Measurements from ENCODE around the gene CCDC74B.
A peak's percentile ranks its signal among the peaks of the same experiment; 100 is the strongest.
"Not testable (repeated sequence)": the region's sequence is repeated elsewhere in the genome, so short reads cannot be mapped to it uniquely, and the experiment has no call there.

Gene CCDC74B

DNA sequence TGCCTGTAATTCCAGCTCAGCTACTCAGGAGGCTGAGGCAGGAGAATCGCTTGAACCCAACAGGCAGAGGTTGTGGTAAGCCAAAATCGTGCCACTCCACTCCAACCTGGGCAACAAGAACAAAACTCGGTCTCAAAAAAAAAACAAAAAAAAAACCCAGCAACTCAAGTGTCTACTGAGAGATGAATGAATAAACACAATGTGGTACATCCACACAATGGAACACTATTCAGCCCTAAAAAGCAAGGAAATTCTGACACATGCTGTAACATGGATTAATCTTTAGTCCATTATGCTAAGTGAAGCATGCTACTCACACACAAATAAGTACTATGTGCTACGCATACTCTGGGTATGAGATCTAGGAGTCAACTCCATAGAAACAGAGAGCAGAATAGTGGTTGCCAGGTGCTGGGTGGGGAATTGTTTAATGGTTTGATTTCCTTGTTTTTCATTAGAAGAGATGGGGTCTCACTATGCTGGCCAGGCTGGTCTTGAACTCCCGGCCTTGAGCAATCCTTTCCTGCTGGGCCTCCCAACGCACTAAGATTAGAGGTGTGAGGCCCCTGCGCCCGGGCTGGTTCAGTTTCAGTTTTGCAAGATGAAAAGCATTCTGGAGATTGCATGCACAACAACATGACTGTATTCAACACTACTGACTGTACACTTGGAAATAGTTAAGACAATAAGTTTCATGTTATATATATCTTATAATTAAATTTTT lies 20.5 kb upstream of the CCDC74B start:
- DNase-seq (ENCODE audit: low spot score), result no peak

DNA sequence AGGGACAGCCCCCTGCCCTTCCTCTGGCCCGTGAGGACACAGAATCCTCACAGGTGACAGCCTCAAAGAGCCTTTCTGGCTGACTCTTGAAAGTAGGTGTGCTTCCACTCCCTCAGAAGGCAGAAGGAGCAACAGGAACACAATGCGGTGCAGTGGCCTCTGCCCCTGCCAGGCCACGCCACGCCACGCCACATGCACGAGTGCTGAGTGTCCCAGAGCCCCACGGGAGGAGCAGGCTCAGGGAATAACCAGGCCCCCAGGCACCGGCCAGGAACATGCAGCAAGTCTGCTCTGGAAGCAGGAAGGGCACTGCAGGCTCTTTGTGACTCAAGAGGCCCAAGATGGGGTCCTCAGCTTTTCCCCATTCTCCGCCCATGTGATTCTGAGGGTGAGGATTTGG lies 18.1 kb upstream of the CCDC74B start:
- no peak for DNase-seq (ENCODE audit: low spot score)

DNA sequence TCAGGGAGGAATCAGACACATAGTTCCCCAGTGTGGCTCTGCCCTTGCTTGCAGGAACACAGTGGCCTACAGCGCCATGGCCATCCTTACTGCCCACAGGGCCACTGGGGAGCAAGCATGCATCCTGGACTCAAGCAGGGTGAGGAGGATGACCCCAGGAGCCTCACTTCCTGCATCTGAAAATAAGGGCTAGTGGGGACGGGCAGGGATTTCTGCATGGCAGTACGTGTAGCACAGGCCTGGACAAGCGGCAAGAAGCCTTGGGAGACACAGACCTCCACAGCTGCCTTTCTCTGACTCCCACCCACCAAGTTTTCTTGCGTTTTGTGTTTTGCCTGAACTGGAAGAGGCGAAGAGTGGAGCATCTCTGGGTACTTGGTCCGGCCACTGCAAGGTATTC lies 17.6 kb upstream of the CCDC74B start:
- not testable (repeated sequence) for DNase-seq (ENCODE audit: low spot score)

DNA sequence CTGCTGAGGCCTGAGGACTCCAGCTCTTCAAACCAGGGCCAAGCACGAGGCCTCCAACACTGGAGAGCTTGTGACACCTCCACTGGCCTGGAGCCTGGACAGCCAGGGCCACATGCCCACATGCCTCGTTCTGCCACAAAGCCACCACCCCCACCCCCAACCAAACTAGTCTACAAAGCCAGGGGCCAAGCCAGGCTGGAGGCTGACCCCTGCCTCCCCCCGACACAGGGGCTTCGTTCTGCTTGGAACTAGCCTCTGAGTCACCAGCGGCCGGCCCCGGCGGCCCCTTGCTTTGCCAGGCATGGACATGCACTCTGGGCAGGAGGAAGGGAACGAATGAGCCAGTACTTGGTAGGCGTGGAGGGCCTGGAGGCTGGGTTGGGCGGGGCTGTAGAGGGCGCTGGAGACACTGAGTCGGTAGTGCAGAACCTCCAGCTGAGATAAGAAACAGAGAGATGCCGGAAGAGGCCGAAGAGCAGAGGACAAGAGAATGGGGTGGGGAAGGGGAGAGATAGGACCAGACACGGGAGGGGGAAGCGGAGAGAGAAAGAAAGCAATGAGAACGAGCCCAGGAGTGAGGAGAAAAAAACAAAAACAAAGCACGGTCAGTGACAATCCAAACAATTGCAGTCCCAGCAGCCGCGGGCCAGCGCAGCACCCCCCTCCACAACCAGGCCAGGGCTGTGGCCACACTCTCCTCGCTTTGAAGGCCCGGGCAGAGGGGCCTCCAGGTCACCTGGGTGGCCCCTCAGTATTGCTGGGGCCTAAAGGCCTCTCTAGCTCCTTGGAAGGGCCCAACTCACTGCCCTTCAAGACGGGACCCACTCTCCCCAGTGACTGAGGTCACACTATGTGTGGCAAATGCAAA lies 16.2 kb upstream of the CCDC74B start:
- DNase-seq (ENCODE audit: low spot score), result not testable (repeated sequence)

DNA sequence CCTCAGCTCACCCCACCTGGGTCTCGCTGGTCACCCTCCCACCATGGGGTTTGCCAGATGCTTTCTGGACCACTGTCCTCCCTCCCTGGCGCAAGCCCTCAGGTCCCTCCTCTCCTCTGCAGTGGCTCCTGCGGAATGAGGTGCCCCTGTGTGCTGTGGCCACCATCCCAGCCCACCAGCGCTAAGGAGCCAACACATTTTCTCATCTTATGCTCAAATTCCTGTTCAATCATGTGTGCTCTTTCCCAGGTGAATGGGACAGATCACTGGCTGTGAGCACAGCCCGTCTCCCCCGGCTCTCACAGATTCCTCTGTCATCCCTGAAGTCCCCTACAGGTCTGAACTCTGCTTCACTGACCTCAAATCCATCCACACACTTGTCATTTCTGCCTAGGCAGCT lies 15.2 kb upstream of the CCDC74B start:
- DNase-seq (ENCODE audit: low spot score), result no peak

DNA sequence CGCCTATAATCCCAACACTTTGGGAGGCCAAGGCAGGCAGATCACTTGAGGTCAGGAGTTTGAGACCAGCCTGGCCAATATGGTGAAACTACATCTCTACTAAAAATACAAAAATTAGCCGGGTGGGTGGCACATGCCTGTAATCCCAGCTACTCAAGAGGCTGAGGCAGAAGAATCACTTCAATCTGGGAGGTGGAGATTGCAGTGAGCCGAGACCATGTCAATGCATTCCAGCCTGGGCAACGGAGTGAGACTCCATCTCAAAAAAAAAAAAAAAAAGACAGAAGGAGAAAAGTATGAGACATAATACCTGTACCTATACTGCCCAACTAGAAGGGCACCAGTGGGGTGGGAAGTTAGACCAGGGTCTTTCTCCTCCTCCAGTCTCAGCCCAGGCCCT lies 14.5 kb upstream of the CCDC74B start:
- DNase-seq (ENCODE audit: low spot score), result not testable (repeated sequence)

DNA sequence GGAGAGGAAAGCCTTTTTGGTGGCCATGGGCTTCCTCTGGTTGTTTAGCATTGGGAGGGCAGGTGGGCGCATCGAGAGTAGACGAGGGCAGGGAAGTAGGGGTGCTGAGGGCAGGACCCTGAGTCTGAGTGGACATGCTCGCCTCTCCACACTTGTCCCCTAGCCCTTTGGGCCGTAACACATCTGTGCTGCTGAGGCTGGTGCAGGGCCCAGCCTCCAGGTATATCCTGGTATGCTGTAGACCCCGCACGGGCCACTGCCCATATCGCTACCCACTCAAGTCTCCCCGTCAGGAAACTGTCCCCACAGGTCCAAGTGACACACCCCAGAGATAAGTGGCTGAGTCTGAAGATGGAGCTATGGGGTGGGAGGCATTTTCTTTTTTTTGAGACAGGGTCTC lies 13.7 kb upstream of the CCDC74B start:
- DNase-seq (ENCODE audit: low spot score), result no peak

DNA sequence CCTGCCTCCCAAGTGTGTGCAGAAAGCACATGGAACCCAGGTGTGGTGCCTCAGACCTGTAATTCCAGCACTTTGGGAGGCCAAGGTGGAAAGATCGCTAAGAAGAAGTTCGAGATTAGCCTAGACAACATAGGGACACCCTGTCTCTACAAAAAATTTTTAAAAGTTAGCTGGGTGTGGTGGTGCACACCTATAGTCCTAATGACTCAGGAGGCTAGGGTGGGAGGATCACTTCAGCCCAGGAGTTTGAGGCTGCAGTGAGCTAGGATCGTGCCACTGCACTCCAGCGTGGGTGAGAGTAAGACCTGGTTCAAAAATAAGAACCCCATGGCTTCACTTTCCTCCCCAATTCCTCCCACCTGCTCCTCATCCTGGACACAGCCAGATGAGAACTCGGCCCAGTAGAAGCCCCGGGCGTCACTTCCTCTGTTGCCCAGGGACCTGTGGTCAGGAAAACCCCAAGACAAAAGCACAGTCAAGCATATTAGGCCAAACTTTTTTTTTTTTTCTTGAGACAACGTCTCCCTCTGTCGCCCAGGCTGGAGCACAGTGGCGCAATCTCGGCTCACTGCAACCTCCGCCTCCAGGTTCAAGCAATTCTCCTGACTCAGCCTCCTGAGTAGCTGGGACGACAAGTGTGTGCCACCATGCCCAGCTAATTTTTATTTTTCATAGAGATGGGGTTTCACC lies 13.1 kb upstream of the CCDC74B start:
- DNase-seq (ENCODE audit: low spot score), result not testable (repeated sequence)

DNA sequence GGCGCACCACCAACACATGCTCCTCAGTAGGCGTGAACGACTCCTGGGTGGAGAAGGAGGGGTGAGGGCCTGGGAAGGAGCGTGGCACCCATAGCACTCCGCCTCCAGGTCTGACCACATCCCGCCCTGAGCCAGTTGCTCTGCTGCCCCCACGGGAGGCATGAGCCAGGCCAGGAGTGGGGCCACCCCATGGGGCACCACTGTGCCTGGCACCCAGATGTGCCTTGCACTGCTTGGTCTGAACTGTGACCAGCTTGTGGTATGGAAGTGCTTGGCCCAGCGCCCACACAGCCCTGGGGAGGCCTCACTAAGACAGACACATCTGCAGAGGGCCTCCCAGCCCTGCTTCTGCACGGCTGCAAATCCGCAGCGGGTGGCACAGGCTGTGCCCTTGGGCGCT lies 12.4 kb upstream of the CCDC74B start:
- DNase-seq (ENCODE audit: low spot score), result not testable (repeated sequence)

DNA sequence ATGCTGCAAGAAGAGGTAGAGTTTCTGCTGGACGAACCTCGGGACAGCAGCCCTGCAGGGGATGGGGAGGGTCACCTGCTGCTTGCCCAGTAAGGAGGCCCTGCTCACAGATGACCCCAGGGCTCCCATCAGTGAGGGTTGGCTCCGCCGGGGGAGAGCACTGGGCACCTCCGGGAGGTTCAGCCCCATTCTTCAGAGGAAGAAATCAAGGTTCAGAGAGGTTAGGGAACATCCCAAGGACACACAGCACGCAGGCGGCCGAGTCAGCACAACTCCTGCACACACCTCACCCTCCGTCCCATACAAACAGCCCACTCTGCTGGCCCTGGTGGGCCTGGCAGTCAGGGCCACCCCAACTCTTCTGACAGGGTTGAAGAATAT lies 11.7 kb upstream of the CCDC74B start:
- no peak for DNase-seq (ENCODE audit: low spot score)

DNA sequence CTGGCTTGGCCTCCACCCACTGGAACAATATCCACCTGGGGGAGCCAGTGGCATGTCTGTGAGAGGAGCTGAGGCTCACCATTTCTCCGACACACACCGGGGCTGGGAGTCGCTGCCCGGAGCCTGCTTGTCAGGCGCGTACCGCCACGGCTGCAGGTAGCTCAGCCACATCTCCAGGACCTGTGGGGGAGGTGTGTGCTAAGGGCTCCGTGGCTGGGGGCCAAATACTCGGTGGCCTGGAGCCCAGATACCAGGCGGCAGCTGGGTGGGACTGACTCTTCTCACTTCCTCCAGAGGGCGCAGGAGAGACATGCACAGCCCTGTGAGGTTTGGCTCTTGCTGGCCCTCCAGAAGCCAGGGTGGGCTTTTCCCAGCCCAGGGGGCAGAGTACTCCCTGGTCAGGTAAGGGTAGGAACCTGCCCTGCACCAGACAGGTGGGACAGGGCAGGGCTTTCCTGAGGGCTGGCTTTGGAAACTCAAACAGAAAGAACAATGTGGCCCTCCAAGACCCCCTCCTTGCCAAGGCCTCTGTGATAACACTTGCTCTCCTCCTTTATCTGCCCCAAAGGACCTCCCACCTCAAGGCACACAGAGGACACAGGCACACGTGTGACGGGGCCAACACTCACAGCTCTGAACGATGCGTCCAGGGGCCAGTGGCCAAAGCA lies 11.2 kb upstream of the CCDC74B start:
- peak; percentile 7 for DNase-seq (ENCODE audit: low spot score)

DNA sequence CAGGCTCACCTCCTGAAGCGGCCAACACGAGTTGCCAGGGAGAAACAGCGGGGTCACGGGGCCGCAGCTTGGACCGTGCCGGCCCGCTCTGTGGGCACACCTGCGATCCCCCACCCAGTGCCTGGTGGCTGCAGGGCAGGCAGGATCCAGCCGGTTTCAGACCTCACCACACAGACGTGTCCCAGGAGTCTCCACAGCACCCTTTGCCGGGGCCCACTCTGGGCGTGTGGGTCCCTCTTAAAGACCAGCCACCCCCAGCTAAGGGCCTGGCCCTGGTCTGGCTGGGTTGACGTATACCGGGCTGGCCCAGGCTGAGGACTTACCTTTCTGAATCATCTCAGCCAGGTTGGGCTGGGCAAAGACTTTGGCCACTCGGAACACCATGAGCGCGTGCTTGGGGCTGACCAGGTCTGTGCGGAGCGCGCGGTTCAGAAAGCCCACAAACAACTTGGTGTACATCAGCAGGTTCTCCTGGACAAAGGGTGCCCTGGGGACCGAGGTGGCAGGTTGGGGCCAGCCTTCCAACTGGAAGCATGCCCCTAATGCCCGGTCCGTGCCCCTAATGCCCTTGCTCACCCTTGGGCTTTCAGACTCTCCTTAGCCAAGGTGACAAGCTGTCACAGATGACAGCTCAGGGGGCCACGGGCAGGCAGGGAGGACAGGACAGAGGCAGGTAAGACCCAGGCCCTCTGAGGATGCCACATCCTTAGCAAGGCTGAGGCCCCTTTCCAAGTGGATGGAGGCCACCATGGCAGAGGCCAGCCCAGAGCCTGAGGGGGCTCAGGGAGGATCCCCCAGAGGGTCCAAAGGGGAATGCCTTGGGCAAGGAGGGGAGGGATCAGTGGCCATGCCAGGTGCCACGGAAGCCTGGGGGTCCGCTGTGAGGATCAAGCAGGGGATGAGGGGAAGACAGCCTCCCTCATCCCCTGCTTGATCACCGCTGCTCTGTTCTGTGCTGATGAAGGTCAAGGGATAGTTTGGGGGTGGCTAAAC lies 10.2 kb upstream of the CCDC74B start:
- no peak for DNase-seq (ENCODE audit: low spot score)

DNA sequence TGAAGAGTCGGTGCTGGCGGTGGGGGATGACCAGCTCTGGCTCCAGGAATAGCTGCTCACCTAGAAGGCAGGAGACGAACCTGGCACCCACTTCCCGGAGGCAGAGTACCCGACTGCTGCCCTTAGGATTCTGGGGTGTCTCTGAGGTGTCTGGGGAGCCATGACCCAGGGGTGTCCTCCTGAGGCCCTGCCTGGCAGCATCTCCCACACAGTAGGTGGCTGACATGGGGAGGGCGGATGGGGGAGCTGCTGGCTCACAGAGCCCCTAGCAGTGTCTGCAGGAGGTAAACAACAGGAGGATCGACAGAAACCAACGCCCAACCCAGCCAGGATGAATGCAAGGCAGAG lies 9.5 kb upstream of the CCDC74B start:
- DNase-seq (ENCODE audit: low spot score), result not testable (repeated sequence)

DNA sequence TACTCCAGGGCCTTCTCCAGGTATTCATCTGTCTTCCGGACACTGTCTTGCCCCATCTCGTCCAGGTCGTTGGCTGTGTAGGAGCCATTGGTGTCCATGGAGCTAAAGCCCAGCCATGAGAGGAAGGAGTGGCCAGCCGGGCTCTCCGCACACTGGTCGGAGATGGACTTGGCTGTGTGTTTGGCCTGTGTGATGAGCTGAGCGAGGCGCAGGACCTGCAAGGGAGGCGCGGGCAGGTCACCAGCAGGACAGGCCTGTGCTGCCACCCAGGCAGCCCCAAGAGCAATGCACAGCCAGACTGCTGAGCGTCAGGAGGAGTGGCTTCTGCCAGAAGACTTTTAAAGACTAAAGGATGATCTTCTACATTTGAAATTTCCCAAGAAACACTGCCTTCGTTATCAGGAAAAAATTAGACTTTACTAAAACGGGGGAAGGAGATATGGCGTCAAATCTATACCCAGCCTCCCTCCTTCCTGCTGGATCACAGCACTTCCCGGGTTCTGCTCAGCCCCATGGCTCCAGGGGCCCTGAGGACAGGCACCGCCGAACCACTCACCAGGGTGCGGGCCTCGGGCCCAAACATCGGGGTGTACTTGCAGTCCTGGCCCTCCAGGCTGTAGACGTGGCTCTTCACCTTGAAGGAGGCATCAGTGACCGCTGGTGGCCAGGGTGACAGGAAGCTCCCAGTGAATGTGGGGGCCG lies 9.0 kb upstream of the CCDC74B start:
- not testable (repeated sequence) for DNase-seq (ENCODE audit: low spot score)

DNA sequence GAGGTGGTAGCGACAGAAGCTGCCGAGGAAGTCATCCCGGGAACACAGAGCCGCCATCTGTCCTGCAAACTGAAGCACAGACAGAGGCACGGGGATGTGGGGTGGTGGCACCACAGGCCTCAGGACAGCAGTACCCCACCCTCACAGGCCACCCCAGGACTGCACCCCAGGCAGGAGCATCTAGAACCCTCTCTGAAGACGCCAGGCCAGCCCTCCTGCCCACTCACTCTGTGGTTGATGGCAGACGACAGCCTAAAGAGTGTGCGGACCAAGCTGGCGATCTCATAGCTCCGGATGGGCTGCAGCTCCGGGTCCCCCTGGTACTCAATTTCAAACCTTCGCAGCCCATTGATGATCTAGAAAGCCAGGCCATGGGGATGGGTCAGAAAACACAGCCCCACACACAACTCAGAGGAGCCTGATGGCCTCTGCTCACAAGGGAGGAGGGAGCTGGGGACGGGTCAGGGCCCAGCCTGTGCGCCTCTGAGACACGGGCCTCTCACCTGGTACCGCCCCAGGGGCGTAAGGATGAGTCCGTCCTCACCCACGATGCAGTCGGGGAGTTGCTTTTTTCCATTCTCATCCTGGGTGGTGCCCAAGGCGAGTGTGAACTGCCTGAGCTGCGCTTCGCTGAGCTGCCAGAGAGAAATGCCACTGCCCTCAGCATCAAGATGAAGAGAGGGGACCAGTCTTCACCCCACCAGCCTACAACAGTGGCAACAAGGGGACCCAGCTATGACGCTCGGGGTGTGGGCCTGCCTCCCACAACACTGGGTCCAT lies 8.1 kb upstream of the CCDC74B start:
- no peak for DNase-seq (ENCODE audit: low spot score)

DNA sequence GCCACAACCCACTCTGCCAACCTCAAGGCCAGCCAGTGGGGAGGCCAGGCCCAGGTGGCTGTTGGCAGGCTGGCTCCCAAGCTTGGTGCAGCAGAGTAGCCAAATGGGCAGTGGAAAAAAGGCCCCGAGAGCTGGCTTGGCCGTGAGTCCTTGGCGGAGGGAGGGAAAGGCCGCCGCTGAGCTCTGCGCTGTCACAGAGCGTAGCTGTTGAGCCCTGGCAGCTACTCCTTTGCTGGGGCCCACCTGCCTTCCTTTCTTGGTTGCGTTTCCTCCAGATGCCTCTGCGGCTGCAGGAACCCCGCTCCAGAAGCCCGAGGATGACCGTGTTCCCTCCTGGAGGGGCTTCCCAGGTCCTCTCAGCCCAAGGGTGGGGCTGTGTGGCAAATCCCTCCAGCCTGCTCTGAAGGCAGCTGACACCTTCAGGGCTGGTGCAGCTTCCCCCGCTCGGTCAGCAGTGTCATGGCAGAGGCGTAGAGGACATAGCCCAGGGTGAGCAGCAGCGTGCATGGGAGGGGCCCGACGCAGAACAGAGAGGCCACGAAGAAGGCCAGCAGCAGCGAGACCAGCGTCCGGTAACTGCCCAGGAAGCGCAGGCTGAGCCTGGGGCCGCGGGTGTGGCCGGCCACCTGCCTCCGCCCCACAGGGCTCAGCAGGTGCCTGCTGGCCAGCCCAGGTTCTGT lies 7.4 kb upstream of the CCDC74B start:
- DNase-seq (ENCODE audit: low spot score), result not testable (repeated sequence)

DNA sequence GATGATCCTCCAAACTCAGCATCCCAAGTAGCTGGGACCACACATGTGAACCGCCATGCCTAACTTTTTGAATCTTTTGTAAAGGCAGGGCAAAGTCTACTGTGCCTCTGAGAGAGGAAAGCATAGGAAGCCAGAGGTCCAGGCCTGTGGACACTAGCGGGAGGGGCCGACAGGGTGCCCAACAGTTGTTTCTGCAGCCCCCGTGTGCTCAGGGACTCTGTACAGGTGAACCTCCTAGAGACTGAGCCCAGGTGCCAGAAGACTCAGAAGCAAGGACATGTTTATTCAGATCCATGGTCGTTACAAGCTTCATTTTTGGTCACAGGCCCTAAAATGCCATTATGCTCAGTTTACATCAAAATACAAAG lies 6.2 kb upstream of the CCDC74B start:
- not testable (repeated sequence) for DNase-seq (ENCODE audit: low spot score)

DNA sequence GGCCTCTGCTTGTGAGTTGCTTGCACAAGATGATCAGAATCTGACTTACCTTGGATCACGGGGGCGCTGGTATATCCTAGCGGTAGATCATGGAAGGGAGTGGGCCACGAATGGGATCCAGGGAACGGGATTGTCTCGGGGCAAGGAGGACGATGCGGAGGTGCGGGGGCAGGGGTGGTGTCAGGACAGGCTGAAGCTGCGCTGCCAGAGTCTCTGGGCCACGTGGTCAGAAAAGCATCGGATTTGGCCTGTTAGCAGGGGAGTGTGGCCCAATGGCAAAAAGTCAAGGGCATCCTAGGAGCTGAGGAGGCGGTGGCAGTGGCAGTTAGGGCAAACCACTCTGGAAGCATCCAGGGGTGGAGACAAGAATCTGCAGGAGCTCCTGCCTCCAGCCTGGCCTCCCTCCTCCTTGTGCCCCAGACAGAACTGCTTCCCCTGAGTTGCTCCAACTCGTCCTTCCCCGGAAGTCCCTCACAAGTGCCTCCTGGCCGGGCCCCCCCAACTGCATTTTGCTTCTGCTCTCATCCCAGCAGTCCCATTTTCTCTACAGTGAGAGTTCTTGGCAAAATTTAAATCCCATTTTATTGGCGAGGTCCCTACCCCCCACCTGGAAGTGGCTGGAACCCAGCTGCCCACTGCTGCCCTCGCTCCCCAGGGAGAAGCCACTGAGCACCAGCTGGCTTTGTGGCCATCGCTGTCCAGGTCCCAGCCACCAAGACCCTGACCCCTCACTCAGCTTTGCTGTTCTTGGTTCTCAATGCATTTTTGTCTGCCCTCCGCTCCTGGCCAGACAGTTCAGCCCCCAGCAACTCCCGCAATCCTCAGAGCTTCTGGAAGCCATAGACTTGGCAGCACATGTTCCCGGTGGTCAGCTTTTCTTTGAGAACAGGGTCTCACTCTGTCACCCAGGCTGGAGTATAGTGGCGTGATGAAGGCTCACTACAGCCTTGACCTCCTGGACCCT lies 5.6 kb upstream of the CCDC74B start:
- no peak for DNase-seq (ENCODE audit: low spot score)
